SHP77 treated with DMSO at 0.1 percent for 48 hours (cell line): ENCODE measurements around the gene SCN4B.

ENCODE experiments used
- DNase-seq: peaks from one replicate; lab custom pipeline; 2025; lab: John Stamatoyannopoulos, UW

The SCN4B gene

DNA sequence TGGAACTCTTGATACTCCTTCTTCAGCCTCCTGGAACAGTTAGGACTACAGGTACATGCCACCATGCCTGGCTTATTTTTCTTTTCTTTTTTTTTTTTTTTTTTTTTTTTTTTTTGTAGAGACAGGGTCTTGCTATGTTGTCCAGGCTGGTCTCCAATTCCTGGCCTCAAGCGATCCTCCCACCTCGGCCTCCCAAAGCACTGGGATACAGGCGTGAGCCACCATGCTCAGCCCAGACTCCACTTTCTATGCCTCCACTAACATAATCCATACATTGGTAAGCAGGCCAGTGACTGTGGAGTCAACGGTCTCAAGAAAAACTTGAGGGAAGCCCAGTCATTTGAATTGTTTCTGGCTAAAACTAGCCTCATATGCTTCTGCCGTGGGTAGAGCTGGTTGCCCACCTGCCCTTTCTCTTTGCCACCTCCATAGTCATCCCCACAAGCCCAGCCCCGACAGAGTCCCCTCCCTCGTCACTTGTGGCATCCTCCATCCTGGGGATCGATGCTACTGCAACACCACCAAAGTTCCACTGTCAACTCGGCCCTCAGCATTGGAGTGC lies 21.5 kb upstream of the SCN4B start:
- no peak for DNase-seq

DNA sequence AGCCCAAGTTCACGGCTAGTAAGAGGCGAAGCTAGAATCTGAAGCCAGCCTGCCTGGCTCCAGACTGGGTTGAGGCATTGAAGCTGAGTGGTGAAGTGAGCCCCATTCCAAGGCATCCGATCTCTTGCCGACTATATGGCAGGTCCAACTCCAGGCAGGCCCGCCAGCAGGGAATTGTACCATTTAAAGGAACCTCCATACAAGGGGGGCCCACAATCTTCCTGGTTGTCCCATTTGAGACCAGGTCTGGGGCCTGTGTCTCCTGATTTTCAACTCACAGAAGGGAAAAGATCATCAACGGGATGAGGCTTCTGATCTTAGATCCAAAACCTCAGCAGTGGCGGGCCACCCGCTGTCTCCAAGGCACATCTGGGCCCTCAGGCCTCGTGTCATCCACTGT lies 19.7 kb upstream of the SCN4B start:
- DNase-seq = no peak

DNA sequence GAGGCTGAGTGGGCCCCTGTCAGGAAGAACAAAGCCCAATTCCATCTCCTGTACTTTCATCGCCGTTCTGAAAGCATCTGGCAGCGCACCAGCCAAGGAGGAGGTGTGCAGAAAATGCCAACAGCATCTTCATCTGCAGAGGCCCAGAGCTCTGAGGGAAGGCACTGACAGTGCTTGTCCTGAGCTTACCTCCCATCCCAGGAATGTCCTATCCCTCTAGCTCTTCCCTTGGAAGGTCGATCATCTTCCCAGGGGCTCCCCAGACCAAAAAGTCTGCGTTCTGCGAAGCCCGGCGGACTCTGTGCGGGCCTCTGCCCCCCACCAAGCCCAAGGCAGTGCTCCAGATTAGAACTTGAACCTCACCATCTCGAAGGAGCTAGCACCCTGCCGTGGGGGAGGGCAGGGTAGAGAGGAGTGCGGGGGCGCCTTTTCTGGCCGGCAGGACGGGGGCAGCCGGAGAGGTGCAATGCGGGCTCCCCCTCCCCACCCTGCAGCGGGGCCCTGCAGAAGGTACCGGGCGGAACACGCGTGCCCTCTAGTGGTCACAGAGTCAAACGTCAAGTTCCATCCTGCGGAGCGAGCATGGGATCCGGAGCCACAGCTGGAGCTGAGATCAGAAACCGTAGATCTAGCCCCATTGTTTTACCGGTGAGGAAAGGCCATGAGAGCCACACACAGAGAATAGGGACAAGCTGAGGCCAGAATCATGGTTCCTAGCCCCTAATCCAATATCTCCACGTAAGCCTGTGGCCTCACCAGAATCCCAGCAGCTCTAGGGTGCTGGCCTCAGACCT lies 18.8 kb upstream of the SCN4B start:
- peak; percentile 45 for DNase-seq

DNA sequence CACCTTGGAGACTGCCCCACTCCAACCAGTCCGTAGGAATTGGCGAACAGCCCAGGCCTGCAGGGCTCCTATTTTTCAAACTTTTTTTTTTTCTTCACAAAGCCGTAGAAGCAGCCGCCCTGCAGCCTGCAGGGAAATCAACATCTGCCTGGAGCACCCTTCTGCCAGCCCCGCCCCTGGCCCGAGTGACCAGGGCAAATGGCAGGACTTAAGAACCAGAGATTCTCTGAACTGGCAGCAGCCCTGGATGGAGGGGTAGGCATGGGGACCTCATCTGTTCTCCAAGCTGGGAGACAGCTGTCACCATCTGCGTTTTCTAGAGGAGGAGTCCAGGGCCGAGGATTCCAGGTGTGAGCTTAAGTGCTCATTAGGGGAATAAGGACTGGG lies 18.3 kb upstream of the SCN4B start:
- DNase-seq = no peak

DNA sequence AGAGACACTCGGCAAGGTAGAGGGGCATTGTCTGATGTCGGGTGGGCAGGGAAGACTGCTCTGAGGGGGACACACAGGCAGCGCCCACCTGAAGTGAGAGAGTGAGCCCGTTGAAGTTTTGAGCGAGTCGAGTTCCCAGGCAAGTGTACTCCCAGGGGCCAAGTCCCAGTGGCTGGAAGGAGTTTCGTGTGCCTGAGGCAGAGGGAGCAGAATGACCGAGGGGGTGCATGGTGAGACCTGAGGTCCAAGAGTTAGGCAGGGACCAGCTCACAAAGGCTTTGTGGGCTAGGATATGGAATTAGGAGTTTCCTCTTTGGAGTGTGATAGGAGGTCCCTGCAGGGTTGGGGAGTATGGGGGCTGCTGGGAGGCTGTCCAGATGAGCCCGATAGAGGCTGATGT lies 17.6 kb upstream of the SCN4B start:
- DNase-seq = no peak

DNA sequence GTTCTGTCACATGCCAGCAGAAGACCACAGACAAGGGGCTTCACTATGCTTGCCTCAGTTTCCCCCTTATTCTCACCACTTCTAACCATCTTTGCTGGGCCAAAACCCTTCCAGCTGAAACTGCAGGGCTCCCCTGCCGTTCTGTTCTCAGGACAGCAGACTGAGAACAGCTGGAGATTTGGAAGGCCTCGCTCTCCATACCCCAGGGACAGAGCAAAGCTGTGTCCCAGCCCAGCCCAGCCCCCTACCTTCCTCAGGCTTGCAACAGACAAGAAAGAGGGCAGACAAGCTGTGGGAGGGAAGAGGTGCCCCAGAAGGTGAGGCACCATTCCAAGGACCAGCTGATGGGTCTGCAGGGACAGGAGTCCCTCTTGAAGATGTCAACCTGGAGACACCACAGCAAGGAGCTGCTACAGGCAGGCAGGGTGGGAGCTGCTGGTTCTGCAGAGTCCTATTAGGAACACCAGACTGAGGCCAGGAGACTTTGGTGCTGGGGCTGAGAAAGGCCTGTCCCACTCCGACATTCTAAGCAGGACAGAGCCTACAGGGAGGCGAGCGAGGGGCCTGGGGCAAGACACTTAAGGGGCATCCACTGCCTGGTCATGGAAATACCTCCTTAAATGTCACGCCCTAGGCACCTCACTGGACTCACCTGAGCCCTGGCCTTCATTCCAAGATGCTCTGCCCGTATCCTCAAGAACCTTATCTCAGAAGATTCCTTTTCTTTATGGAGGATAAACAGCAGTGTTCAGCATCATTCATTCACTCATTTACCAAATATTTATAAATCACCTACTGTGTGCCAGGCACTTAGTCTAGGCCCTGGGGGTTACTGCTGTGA lies 16.9 kb upstream of the SCN4B start:
- no peak for DNase-seq

DNA sequence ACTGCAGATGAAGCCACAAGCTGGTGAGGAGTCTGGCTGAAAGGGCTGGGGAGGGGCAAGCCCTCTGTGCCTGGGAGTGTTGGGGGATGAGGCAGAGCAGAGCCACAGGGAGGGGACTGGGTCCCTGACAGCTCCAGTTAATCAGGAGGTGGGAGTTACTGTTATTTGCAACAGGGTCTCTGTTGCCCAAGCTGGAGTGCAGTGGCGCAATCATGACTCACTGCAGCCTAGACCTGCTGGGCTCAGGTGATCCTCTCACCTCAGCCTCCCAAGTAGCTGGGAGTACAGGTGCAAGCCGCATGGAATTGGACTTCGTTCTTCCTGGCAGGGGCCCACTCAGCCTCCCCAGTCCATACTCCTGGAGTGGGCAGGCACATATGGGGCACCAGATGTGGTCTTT lies 16.1 kb upstream of the SCN4B start:
- no peak for DNase-seq

DNA sequence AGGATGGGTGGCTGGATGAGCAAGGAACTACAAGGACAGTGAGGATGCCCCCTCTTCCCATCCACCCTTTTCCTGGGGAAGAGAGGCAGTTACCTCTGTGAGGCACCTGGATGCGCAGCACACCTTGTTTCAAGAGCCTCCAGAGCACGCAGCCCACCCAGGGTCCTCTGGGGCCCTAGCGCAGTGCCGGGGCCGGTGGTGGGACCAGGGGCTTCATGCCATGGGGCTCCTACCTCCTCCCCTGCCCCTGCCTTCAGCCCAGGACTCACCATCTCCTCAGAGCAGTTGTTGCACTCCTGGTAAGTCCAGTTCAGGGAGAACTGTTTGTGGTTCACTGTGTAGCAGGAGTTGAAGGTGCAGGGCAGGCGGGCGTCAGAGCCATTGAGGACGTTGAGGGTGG lies 15.7 kb upstream of the SCN4B start:
- DNase-seq = no peak

DNA sequence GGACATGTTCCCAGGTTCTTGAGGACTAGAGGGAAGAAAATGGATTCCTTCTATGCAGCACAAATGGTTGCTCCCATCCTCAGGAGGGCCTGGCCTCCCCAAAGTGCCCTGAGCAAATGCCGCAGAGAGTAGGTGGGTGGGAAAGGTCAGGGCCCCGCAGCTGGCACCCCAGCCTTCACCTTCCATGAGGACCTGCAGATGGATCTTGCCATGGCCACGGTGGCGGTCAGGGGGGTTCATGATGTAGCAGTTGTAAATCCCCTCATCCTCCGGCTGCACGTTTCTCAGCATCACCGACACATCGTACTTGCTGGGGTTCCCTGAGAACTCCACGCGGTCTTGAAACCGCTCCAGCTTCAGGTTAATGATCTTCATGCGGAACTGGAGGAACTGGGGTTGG lies 15.3 kb upstream of the SCN4B start:
- DNase-seq = no peak

DNA sequence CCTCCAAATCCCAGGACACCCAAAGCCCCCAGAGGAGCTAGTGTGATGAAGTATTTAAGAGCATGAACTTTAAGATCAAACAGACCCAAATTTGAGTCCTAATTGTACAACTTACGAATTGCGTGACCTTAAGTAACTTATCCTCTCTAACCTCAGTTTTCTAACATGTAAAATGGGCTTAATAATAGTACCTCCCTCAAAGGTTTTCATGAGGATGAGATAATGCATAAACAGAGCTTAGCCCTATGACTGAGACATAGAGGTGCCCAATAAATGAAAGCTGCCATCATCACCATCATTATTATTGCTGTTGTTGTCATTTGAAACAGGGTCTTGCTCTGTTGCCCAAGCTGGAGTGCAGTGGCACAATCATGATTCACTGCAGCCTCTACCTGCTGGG lies 14.6 kb upstream of the SCN4B start:
- DNase-seq = no peak

DNA sequence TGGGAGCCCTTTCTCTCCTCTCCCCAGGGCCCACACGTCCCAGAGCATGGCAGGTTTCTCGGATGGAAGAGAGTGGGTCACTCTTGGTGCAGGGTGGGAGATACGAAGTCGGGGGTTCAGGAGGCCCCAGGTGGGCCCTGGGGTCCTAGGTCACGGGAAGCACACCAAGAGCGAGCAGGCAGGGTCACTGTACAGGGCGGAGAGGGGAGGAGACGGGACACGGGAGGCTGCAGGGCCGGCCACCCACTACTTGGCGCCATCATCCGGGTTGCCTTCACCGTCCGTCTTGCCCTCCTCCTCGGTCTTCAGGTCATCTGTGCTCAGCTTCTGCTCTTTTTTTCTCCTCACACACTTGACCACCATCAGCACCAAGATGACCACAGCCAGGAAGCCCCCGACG lies 14.0 kb upstream of the SCN4B start:
- no peak for DNase-seq

DNA sequence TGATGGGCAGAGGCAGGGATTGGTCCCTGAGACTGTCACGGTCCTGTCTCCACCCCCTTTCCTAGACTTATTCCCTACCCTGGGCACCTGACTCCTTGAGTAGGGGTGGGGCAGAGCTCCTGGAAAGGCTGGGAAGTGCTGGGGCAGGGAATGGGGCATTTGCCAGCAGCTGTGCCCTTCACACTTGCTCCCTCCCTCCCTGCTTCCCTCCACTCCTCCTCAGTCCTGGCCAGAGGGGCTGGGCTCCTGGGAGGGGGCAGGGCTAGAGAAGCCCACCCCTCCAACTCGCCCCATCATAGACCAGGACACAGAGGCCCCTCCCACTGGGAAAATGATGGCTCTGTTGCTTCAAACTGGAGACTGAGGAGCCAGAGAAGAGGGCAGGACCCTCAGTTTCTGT lies 12.3 kb upstream of the SCN4B start:
- no peak for DNase-seq

DNA sequence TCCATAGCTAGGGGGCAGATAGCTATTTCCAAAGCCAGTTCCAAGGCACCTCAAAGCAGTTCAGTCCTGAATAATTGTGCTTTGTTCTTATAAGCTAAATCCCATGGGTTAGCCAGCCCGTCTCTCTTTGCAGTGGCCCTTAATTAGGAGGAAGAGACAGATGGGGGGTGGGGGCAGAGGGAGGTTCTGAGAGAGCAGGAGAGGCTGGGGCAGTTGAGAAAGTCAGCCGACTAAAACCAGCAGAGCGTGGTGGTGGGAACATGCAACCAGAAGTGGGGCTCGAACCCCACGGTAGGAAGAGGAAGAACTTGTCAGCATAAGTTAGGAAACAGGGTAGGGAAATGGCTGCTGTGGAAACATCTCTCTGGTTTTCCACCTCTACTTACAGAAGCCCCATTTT lies 10.9 kb upstream of the SCN4B start:
- no peak for DNase-seq

DNA sequence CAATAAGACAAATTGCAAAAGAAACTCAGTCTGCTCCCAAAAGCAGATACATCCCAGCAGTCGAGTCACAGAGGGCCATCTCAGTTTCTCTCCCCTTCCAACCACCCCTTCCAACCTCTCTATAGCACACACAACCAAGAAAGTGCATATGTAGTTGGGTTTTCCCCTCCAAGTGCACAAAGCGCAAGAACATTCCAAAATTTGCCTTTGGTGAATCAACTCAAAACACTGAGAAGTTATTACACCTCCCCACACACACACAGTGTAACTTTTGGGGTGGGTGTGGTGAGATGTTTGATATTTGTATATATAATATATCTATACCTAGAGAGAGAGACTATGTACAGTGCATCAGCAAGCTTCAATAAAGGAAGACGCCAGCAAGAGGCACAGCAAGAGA lies 10.2 kb upstream of the SCN4B start:
- DNase-seq = no peak

DNA sequence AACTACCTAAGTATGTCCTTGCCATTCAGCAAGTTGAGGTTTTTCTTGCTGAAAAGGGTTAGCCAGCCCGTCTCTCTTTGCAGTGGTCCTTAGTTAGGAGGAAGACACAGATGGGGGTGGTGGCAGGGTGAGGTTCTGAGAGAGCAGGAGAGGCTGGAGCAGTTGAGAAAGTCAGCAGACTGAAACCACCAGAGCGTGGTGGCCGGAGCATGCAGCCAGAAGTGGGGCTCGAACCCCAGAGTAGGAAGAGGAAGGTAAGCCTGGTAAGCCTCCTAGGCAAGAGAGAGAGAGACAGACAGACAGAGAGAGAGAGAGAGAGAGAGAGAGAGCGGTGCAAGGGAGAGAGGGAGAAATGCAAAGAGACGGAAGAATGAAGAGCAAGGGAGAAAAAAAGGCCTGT lies 9.2 kb upstream of the SCN4B start:
- DNase-seq = no peak

DNA sequence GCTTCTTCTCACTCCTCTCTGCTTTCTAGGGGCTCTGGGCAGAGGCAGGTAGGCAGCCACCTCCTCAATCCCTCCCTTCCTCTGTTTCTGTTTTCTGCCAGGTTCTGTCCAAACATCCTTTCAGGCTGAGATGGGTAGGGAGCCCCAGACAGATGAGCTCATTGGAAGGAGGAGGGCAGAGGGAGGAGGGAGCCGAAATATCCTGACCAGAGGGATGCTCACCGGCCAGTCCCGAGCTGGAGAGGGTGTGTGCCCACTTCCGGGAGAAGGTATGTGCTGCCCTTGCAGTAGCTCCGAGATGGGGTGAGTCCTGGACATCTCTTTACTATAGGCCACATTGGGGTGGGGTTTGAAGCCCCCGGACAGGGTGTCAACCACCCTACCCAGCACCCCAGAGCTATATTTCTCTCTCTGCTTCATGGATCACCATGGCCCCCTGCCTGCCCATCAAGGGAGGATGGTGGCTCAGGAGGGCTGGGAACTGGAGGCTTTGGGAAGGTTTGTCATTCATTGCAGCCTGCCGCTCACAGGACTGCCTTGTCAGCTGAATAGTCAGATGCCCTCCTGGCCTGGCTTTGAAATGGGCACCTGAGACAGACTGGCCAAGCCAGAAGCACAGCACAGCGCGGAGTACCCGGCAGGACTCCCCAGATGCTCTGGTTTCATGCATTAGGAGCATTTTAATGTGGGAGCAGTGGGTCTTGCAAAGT lies 4.7 kb upstream of the SCN4B start:
- DNase-seq = no peak

DNA sequence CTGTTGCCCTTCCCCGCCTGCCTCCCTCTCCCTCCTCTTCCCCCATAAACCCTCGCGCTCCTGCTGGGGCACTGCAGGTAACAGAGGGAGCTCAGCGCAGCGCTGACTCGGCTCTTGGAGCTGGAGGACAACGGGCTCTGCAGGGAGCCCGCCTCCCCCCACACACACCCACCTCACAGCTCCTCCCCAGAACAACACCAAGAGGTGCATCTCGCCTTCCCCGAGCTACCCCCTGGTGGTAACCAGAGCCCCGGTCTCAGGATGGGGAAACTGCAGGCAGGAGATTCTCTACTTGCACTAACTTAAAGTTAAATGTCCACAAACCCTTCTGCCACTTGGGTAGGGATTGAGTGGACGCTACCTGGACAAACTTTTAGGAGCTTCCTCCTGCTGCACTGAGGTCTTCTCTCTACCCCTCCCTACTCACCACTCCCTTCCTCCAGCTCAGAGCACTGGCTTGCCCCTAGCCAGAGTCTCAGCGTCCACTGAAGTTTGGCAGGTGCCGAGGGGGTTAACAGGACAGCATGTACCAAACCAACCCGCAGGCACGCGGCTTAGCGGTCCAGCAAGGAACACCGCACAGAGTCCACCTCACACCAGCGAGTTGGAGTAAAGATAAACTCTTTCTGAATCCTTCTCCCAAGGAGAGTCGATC lies 4.0 kb upstream of the SCN4B start:
- DNase-seq = no peak

DNA sequence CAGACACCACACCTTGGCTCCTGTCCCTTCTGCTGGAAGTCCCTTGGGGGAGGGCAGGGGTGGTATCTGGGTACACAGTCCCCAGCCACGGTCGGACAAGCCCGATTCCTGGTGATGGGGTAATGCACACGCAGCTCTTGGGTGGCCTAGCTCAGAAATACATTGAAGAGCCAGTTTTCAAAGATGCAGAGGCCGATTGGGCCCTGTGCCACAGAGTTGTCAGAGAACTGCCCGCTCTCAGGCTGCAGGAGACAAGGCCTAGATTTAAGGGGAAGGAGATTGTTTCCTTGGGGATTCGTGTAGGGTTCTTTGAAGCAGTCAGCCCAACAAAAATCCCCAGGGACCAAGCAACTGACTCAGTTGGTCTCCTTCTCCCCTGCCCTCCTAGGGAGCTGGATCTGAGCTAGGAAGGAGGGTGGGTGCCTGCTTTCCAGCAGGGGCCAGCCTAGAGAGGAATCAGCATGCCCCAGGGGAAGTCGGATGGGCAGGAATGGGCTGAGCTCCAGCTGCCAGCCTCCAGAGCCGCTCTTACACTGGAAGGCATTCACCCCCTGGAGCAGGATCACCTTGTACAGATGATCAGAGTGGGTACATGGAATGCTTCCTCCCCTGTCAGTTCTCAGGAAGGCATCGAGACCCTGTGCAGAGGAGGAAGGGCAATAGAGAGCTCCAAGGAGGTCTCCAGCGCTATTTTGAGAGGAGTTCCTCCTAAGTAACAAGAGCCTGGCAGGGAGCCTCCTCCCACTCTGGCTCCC lies 3.3 kb upstream of the SCN4B start:
- DNase-seq = no peak

DNA sequence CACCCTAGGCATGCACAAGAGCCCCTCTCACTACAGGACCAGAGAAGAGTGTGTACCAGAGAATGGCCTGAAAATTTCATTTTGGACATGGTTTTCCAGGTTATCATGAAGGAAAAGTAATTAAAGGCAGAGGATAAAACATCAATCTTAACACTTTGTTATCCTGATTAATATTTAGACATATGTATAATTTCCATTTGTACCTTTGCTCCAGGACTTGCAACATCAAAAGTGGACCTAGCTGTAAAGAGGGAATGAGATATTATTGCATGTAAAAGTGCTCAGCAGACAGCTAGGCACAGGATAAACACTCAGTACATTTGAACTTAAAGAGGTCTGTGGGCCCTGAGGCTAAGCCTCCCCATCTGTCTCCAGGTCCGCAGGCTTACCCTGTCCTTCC lies 2.0 kb upstream of the SCN4B start:
- DNase-seq = no peak

DNA sequence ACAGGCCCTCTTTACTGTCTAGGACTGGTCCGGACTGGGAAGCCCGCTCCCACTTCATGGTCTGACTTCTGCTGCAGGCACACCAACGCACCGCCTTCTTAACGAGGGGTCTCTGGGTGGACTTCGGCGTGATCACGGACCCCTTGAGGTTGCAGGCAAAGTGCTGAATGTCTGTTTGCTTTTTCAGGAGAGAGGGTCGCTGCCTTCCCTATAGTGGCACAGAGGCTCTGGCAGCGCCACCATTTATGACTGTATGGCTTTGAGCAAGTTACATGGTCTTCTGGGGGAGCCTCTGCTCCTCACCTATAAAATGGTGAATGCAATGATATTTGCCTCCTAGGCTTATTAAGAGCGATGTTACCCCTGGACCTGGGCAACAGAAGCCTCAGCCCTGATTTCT lies 1.4 kb upstream of the SCN4B start:
- no peak for DNase-seq

DNA sequence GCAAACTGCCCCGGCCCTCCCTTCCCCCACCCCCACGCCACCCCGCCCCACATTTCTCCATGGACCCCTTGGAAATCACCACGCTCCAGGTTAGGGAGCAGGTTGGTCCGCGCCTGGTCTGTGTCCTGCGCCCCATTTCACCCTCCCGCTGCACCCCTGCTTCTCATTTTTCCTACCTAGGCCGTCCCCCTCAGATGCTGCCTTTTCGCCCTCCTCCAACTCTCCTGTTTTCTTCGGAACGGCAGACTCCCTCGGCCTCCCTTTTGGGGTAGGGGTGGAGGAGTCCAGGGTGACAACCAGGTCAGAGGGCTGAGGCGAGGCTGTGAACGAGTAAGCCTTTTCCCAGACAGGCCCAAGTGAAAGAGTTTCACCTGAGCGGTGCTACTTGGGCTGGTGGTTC lies 893 bp upstream of the SCN4B start:
- DNase-seq = no peak
